CD14-positive monocyte (primary cell): ENCODE data around the gene RDH12. TPM values are rescaled to one million over a fixed set of nuclear protein-coding genes. Genes with fewer than 3 reads are reported as not detected.

Source experiments
- DNase-seq, 3 donors: peaks; one replicate each; pipeline ENCODE4 v3.0.0-alpha.2; 2011 to 2022
- H2AFZ ChIP-seq: 2 replicates; pipeline ENCODE4 v1.6.0; 2012; ENCODE audit warnings: mild to moderate bottlenecking, low read depth, low read length, inconsistent platforms; ENCODE audit not compliant: insufficient read depth, poor library complexity, severe bottlenecking
- H3K27ac ChIP-seq, 2 donors: 1 replicate in 1 of 2; 2 replicates in 1 of 2; pipeline ENCODE4 v1.5.1; 2012 to 2013; ENCODE audit warnings: low read length in 2 of 2, control low read depth in 1 of 2, inconsistent platforms in 1 of 2, low read depth in 1 of 2, mild to moderate bottlenecking in 1 of 2
- H3K27me3 ChIP-seq, 2 donors: one replicate each; pipeline versions ENCODE4 v1.6.0 to v1.6.1; 2011 to 2013; ENCODE audit warnings: low read length in 2 of 2; ENCODE audit not compliant: control insufficient read depth in 2 of 2, insufficient read depth in 2 of 2
- H3K36me3 ChIP-seq, 2 donors: replicated peaks in 1 of 2; 1 replicate in 1 of 2; 2 replicates in 1 of 2; pipeline versions ENCODE4 v1.5.1 to v1.6.1; 2012 to 2013; ENCODE audit warnings: low read length in 2 of 2, control low read depth in 1 of 2, inconsistent platforms in 1 of 2, mild to moderate bottlenecking in 1 of 2; ENCODE audit not compliant: insufficient read depth in 2 of 2, control insufficient read depth in 1 of 2
- H3K4me1 ChIP-seq, 2 donors: 1 replicate in 1 of 2; 2 replicates in 1 of 2; pipeline versions ENCODE4 v1.5.1 to v1.6.1; 2012 to 2013; ENCODE audit warnings: low read length in 2 of 2, control low read depth in 1 of 2, inconsistent platforms in 1 of 2, mild to moderate bottlenecking in 1 of 2, moderate library complexity in 1 of 2; ENCODE audit not compliant: insufficient read depth in 2 of 2, control insufficient read depth in 1 of 2
- H3K4me2 ChIP-seq: replicated peaks from 2 replicates; pipeline ENCODE3; 2012; ENCODE audit warnings: low read length, moderate library complexity, mild to moderate bottlenecking; ENCODE audit not compliant: poor library complexity, severe bottlenecking; ENCODE audit errors: extremely low read depth
- H3K4me3 ChIP-seq, 3 experiments: fragments of 200-600 bp in 1 of 3; sonication (generic) in 1 of 3; replicated peaks in 1 of 3; 1 replicate in 2 of 3; 2 replicates in 1 of 3; pipeline ENCODE4 v1.5.1; 2011 to 2013; ENCODE audit warnings: low read length in 3 of 3, mild to moderate bottlenecking in 3 of 3, control low read depth in 2 of 3, low read depth in 2 of 3, inconsistent platforms in 1 of 3, moderate library complexity in 1 of 3
- H3K79me2 ChIP-seq: 2 replicates; pipeline ENCODE4 v1.6.0; 2012; ENCODE audit warnings: mild to moderate bottlenecking, control low read depth, inconsistent platforms, low read length, moderate library complexity; ENCODE audit not compliant: insufficient read depth
- H3K9ac ChIP-seq: 2 replicates; pipeline ENCODE4 v1.6.0; 2017; ENCODE audit warnings: low read length, mild to moderate bottlenecking; ENCODE audit not compliant: insufficient read depth, poor library complexity, severe bottlenecking
- H3K9me3 ChIP-seq, 2 donors: replicated peaks in 1 of 2; 1 replicate in 1 of 2; 2 replicates in 1 of 2; pipeline versions ENCODE4 v1.5.1 to v1.6.1; 2012 to 2013; ENCODE audit warnings: low read length in 2 of 2, control low read depth in 1 of 2; ENCODE audit not compliant: control insufficient read depth in 1 of 2, insufficient read depth in 1 of 2
- H4K20me1 ChIP-seq: 2 replicates; pipeline ENCODE4 v1.6.0; 2012; ENCODE audit warnings: mild to moderate bottlenecking, low read length, control low read depth, moderate library complexity; ENCODE audit not compliant: insufficient read depth
- H3K27ac Mint-ChIP-seq, 7 donors: one replicate each; pipeline ENCODE4 v1.8.0; 2020; ENCODE audit warnings: mild to moderate bottlenecking in 7 of 7, mixed read lengths in 7 of 7, moderate library complexity in 6 of 7, inconsistent platforms in 2 of 7
- H3K27me3 Mint-ChIP-seq, 3 donors: one replicate each; pipeline ENCODE4 v1.8.0; 2021 to 2022; ENCODE audit warnings: low read depth in 3 of 3, mild to moderate bottlenecking in 3 of 3, mixed read lengths in 3 of 3, moderate library complexity in 3 of 3, inconsistent platforms in 1 of 3
- H3K36me3 Mint-ChIP-seq, 2 donors: one replicate each; pipeline ENCODE4 v1.8.0; 2020; ENCODE audit warnings: mixed read lengths in 2 of 2, inconsistent platforms in 1 of 2, mild to moderate bottlenecking in 1 of 2
- H3K4me1 Mint-ChIP-seq: one replicate; pipeline ENCODE4 v1.8.0; 2020; ENCODE audit warnings: mild to moderate bottlenecking, mixed read lengths
- H3K4me3 Mint-ChIP-seq, 2 donors: one replicate each; pipeline ENCODE4 v1.8.0; 2020; ENCODE audit warnings: mild to moderate bottlenecking in 2 of 2, mixed read lengths in 2 of 2, moderate library complexity in 1 of 2
- H3K9me3 Mint-ChIP-seq, 7 donors: one replicate each; pipeline ENCODE4 v1.8.0; 2020 to 2022; ENCODE audit warnings: mixed read lengths in 7 of 7, mild to moderate bottlenecking in 6 of 7, moderate library complexity in 6 of 7, inconsistent platforms in 2 of 7
- WGBS: methylation state at CpG from one replicate; pipeline ENCODE4 v1.1.5; 2013; ENCODE audit warnings: missing lambda C conversion rate; ENCODE audit not compliant: insufficient coverage; 5-methylcytosine and 5-hydroxymethylcytosine counted together
- intact Hi-C, 2 donors: fragments of 100-400 bp; cut with micrococcal nuclease; formaldehyde crosslinking; loops; one replicate each; pipeline versions ENCODE4 v1.15.0 to v1.15.1; 2023
- polyA plus RNA-seq, 3 donors: library from polyadenylated mRNA; depleted of rRNA in 1 of 3; unstranded in 2 of 3; stranded (reverse) in 1 of 3; fragments of 300-500 nt in 2 of 3; fragments of >200 nt in 1 of 3; fragmentation: Illumina TruSeq in 2 of 3; gene quantifications; 1 replicate in 2 of 3; 2 replicates in 1 of 3; pipeline ENCODE4 v1.2.3, GENCODE V29; 2012 to 2021
- TF ChIP-seq, protein P1 (sequence below): fragments of 200-600 bp; IDR thresholded peaks from one replicate; pipeline ENCODE4 v1.8.0; 2022; ENCODE audit warnings: antibody characterized with exemption, mild to moderate bottlenecking

The RDH12 gene
- polyA plus RNA-seq, 3 donors: 0.17 TPM; not detected in 2

DNA sequence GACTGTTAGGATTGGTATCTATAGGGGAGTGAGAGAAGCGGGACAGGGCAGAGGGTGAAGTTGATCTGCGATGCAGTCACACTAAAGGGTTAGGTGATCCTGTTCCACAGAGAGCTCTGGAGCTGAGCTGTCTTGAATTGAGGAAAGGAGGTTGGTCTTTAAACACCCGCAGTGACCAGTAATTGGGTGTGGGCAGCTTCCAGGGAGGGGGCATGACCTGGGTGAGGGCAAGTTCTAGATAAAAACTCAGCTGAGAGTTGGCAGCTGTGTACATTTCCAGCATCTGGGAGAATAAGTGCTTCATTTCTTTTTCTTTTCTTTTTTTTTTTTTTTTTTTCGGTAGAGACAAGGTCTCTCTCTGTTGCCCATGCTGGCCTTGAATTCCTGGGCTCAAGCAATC, 35.1 kb downstream of the RDH12 start:
- Histone ChIP-seq H3K9me3 (no peaks in the 10 kb centered on the region), H3K79me2 (no peaks in the 10 kb centered on the region), H2AFZ (no peak overlapping the region), H3K9ac (no peak overlapping the region), H4K20me1 (no peaks in the 10 kb centered on the region), H3K4me1 (no peaks in the 10 kb centered on the region), H3K4me2 (no peak overlapping the region), H3K4me3 (no peak overlapping the region), H3K36me3 (no peaks in the 10 kb centered on the region), H3K27ac (no peak overlapping the region), H3K27me3 (no peaks in the 10 kb centered on the region)
- peaks cover 1 to 5% (median 3%) of the 10 kb centered on the region in 3 donors for H3K27me3 Mint-ChIP-seq
- no peak overlapping the region for H3K27ac Mint-ChIP-seq
- no peaks in the 10 kb centered on the region for H3K36me3 Mint-ChIP-seq
- WGBS: 100% methylated on average over 2 of the region's 4 CpGs
- peaks cover 4% of the 10 kb centered on the region for H3K4me1 Mint-ChIP-seq
- TF ChIP-seq, protein P1, sequence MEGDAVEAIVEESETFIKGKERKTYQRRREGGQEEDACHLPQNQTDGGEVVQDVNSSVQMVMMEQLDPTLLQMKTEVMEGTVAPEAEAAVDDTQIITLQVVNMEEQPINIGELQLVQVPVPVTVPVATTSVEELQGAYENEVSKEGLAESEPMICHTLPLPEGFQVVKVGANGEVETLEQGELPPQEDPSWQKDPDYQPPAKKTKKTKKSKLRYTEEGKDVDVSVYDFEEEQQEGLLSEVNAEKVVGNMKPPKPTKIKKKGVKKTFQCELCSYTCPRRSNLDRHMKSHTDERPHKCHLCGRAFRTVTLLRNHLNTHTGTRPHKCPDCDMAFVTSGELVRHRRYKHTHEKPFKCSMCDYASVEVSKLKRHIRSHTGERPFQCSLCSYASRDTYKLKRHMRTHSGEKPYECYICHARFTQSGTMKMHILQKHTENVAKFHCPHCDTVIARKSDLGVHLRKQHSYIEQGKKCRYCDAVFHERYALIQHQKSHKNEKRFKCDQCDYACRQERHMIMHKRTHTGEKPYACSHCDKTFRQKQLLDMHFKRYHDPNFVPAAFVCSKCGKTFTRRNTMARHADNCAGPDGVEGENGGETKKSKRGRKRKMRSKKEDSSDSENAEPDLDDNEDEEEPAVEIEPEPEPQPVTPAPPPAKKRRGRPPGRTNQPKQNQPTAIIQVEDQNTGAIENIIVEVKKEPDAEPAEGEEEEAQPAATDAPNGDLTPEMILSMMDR: no peak
- H3K4me3 Mint-ChIP-seq: no peak overlapping the region
- no peak for DNase-seq
- H3K9me3 Mint-ChIP-seq: peaks cover 0 to 2% (median 0%) of the 10 kb centered on the region in 7 donors
- intact Hi-C loops: no loop called here

DNA sequence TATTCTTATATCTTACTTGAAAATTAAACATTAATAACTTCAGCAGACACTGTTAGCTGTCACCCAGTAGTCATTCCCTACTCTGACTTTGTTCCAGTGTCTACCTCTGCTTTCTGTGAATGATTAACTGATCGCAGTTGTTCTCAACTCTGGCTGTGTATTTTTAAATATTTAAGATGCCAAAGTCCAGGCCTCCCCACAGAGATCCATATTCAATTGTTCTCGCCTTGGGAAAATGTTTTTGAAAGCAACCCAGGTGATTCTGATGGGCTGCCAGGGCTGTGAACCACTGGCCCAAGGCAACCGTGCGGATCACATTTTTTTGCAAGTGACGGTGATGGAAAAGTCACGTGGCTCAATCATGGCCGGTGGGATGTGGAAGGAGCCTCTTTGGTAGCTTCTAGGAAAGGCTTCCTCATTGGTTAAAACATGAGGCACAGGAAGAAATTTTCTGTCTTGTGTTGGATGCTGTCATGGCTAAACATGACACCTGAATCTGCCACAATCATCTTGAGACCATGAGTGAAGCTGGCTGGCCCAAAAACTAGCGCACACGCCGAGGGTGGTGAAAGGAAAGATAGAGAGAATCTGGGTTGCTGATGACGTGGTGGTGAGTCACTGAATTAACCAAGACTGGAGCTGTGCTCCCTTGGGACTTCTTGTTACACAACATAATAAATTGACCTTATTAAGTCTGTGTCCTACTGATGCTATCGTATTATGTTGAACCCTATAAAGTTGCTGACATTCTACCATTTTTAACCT, 37.2 kb downstream of the RDH12 start:
- Histone ChIP-seq H3K4me2 (no peak overlapping the region), H3K4me3 (no peak overlapping the region), H3K4me1 (no peaks in the 10 kb centered on the region), H3K36me3 (no peaks in the 10 kb centered on the region), H3K9ac (no peak overlapping the region), H3K9me3 (no peaks in the 10 kb centered on the region), H3K79me2 (no peaks in the 10 kb centered on the region), H4K20me1 (no peaks in the 10 kb centered on the region), H3K27me3 (no peaks in the 10 kb centered on the region), H2AFZ (no peak overlapping the region), H3K27ac (no peak overlapping the region)
- H3K27ac Mint-ChIP-seq: no peak overlapping the region
- peaks cover 0 to 2% (median 0%) of the 10 kb centered on the region in 7 donors for H3K9me3 Mint-ChIP-seq
- peaks cover 4% of the 10 kb centered on the region for H3K4me1 Mint-ChIP-seq
- intact Hi-C loops: no loop called here
- TF ChIP-seq, protein P1: no peak
- H3K36me3 Mint-ChIP-seq: no peaks in the 10 kb centered on the region
- H3K4me3 Mint-ChIP-seq: no peak overlapping the region
- DNase-seq: peak; percentile 9 to 52 (median 10)
- 84% methylated on average over 7 of the region's 12 CpGs for WGBS
- H3K27me3 Mint-ChIP-seq: peaks cover 1 to 6% (median 3%) of the 10 kb centered on the region in 3 donors
